Measurements from ENCODE around the gene ADK.

The ADK gene

DNA sequence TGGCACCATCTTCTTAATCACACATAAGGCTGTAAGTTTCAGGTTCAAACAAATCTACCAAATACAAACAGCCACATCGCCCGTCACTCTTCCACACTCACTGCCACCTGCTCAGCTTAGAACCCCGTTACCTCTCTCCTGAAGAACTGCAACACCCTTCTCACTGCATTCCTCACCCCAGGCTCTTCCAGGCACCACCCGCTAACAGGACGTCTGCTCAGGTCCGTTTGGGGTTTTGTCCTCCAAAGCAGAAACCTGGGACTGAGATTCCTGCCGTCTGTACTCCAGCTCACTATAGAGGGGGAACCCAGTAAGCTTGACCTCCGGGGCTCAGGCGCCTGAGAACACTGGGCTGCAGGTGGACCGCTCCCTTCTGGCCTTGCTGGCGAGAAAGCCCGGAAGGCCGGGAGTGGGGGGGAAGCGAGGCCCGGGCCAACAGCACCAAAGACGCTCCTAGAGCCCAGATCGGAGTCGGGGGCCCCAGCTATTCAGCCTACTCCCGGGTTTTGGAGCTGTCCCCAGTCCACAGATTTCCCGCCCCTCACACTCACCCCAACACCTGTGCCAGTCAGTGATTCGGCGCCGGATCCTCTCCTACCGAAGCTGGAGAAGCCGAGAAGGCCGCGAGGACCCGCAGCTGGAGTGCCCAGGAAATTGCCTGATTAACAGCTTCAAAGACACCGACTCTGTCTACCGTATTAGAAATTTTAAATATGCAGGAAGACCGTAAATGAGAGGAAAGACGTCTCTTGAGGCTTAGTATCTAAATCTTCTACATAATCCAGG, 624 bp upstream of the ADK start, which contains the start of gene AP3M1:
TSS of gene AP3M1 (minus strand) at position 625 of the 786 bp plus-strand sequence. CDS start 12,449 bp downstream, outside the sequence.
- no peak for DNase-seq

- no peak for DNase-seq
Measured at GRCh38 chr10:74151879-74152722, 1.1 kb downstream of the ADK start.

DNA sequence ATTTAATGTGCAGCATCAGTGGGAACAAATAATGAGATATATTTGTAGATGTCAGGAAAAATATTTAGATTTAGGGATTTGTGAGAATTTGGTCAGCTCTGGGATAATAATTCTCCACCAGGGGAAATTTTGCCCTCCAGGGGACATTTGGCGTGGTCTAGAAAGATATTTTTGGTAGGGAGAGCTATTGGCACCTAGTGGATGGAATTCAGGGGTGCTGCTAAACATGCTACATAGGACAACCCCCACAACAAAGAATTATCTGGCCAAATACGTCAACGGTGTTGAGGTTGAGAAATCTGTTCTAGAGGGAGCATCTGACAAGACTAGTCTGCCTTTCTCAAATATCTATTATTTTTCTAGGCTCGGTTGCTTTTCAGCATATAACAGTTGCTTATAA, 2.1 kb downstream of the ADK start:
- no peak for DNase-seq

- no peak for DNase-seq
Measured at GRCh38 chr10:74153676-74154075, 2.7 kb downstream of the ADK start.

DNA sequence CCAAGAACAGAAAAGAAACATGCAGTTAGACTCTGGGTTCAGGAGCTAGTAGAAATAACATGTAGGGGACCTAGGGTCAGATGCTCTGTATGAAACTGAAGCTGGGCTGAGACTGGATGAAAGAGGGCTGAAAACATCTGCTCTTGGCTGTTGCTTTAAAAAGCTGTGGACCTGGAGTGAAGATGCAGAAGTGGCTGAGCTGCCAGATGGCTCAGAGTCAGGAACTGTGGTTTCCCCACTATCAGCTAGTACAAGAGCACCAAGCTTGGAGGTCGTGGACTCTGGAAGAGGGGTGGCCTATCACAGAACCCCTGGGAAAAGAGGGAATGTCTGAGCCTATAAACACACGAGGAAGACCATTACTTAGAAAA, 5.9 kb downstream of the ADK start:
- no peak for DNase-seq

DNA sequence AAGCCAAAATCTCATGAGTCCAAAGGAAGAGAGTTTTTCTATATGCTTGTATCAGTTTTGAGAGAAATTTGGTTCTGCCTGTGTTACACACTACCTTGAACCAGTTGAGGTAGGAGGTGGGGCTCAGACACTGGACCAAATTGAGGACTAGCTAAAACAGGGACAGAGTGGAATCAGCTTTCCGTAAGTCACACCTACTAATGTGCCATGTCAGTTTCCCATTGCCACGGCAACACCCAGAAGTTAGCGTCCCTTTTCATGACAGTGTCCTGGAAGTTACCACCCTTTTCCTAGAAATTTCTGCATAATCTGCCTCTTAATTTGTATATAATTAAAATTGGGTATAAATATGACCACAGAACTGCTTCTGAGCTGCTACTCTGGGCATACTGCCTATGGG, 9.0 kb downstream of the ADK start:
- DNase-seq = no peak

GRCh38 chr10:74163319-74164068, 12.5 kb downstream of the ADK start:
- no peak for DNase-seq

- DNase-seq = no peak
Measured at GRCh38 chr10:74164716-74165529, 13.9 kb downstream of the ADK start.

GRCh38 chr10:74165530-74165901, 14.5 kb downstream of the ADK start:
- DNase-seq = no peak

DNA sequence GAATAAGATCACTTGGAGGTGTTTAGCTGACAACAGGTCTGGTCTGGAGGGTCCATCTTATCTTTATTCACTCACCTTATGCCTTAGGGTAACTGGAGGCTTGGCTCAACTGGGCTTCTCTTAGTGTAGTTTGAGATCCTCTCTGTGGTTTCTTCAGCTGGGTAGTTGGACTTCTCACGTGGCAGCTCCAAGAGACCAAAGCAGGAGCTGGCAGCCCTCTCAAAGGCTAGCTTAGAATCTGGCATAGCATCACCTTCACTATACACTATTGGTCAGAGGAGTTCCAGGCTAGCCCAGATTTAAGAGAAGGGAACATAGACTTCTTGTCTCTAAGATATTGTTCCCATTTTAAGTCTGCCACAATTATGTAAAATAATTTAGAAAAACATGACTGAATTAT, 16.4 kb downstream of the ADK start:
- DNase-seq = no peak

DNA sequence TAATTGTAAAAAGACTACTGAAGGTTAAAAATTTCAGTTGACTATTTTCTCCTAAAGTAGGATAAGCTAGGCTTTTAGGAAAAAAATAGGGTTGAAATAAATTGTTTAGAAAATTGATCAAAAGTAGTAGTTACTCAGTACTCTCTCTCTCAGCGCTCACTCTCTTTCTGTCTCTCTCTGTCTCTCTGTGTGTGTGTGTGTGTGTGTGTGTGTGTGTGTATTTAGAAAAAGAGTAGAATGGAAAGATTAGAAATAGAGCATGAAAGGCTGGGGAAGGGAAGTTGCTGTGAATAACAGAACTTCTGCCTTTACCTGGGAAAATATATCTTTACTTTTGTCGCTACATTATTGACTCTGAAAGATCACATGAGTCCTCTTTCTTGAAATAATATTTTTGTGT, 20.6 kb downstream of the ADK start:
- DNase-seq = no peak

DNA sequence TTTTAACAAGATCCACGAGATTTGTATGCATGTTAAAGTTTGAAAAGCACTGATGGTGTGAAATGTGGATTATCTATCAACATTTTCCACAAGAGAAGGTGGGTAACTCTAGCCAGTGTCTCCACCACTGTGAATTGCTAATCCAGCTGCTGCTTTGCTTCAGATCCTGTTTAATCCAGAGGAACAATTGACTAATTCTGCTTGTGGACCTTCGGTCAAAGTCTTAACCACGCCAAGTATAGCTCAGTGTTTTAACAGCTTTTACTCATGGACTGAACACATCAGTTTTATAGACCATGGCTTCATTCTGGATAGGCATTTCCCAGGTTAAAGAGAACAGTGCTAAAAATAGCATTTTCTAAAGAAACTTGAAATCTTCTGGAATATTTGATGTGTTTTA, 23.5 kb downstream of the ADK start:
- DNase-seq = no peak

- DNase-seq = peak; percentile 20
Measured at GRCh38 chr10:74175510-74176379, 24.7 kb downstream of the ADK start.

DNA sequence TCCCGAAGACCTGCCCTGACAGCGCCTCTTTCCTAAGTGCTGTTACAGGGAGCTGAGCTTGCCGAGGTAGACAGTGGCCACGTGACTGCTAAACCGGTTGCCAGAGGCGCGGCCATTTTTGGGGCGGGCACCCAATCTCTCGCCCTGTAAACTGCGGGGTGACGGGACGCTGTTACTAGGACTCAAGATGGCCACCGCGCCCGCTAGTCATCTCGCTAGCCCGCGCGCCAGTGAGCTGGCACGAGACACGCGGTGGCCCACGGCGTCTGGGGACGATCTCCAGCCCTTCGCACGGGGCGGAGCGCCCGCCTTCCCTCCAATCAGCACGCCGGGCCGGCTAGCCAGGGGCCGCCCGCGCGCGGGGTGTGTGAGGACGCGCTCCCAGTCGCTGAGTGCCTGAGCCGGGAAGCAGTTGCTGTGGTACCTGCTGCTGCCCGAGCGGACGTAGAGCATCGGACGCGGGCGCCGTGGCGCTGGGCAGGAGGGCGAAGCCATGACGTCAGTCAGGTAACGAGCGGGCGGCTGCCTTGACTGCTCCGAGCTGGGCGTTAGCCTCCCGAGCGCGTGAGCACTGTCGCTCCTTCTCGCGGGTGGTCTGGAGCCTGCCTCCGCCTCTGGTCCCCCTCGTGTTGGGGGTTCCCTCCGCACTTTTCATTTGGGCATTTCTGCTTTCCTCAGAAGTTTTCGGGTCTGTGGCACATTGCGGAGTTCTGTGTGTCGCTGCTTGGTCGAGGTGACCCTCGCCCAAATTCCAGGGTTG, 25.5 kb downstream of the ADK start:
- peak; percentile 79 for DNase-seq

DNA sequence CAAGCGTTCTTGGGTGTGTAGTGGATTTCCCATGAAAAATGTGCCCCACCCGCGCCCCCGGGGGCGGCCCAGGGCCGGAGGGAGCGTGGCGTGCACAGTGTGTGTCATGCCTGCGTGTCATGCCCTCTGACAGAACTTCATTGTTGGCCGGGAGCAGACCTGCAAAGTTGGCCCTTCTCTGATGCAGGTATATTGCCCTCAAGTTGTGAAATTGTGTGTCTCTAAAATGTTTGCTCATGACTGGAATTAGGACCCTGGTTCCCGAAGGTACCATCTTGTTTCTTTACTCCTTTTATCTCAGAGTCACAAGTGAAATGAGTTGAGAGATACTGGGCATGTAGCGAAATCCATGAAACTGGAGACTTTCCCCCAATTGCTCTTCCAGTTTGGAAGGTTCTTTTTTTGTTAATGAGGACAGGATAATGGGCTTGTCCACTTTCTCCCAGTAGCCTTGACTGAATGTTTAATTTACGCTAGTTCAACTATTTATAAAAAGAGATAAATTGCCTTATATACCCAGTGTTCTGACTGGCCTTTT, 26.2 kb downstream of the ADK start:
- DNase-seq = peak; percentile 0

DNA sequence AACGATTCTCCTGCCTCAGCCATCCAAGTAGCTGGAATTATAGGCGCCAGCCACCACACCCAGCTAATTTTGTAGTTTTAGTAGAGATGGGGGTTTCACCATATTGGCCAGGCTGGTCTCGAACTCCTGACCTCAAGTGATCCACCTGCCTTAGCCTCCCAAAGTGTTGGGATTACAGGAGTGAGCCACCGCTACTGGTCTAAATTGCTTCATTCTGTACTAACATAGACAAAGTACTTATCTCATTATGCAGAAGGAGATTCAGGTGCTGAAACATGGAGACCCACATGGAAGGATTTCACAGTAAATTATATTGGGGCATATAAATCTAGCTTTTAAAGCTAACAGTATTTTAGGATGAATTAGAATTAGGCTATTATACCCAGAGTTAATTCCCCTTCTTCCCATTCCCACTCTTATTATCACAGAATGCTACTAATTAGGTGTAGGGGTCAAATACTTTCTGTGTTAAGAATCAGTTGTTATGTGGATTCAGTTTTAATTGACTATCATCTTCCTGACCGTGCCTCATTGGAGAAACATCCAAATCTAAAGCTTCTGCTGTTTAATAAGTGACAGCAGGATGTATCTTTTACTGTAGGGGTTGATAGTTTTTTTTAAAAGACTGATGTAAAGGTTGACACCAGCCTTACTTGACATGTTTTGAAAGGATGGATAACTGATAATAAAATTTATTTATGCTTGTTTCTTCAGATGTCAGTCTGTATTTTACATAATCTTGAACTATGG, 27.2 kb downstream of the ADK start:
- no peak for DNase-seq

- DNase-seq = no peak
Measured at GRCh38 chr10:74179111-74179710, 28.2 kb downstream of the ADK start.

DNA sequence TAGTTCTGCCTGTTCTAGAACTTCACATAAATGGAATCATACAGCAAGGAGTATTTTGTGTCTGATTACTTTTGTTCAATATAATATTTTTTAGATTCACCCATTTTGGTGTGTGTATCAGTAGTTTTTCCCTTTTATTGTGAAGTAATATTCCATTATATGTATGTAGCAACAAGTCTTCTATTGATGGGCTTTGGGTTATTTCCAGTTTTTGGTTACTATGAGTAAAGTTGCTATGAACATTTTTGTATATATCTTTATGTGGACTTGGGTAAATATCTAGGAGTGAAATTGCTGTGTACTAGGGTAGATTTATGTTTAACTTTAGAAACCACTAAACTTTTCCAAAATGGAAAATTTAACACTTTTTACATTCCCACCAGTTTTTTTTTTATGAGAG, 35.7 kb downstream of the ADK start:
- DNase-seq = no peak

DNA sequence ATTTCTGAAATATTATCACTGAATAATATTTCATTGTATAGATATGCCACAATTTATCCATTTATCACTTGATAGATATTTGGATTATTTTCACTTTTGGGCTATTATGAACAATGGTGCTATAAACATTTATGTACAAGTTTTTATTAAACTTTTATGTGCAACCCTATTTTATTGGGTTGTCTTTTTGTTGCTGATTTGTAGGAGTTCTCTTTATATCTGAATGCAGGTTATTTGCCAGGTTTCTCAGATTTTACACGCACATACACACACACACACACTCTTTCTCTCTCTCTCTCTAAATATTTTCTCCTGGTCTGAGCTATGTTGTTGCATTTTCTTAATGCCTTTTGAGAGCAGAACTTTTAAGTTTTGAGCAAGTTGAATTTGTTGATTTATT, 36.2 kb downstream of the ADK start:
- no peak for DNase-seq

Measured in NCI-H748 treated with DMSO at 0.1 percent for 48 hours (cell line).